Ectodermal cell (in vitro differentiated cells): Measurements from ENCODE around the gene MAF.

Source experiments
- H3K27ac ChIP-seq: 2 replicates; pipeline ENCODE4 v1.7.0; 2013; ENCODE audit warnings: mild to moderate bottlenecking, low read depth, low read length; ENCODE audit not compliant: insufficient read depth, poor library complexity, severe bottlenecking
- H3K27me3 ChIP-seq: 2 replicates; pipeline ENCODE4 v1.7.0; 2013; ENCODE audit warnings: mild to moderate bottlenecking, low read length; ENCODE audit not compliant: insufficient read depth, control insufficient read depth, poor library complexity, severe bottlenecking
- H3K36me3 ChIP-seq: one replicate; pipeline ENCODE4 v1.7.0; 2013; ENCODE audit warnings: low read length; ENCODE audit not compliant: control insufficient read depth, insufficient read depth
- H3K4me1 ChIP-seq: one replicate; pipeline ENCODE4 v1.7.0; 2013; ENCODE audit warnings: low read length; ENCODE audit not compliant: control insufficient read depth, insufficient read depth
- H3K4me3 ChIP-seq: 2 replicates; pipeline ENCODE4 v1.7.0; 2013; ENCODE audit warnings: low read depth, low read length, control low read depth; ENCODE audit not compliant: insufficient read depth
- H3K9me3 ChIP-seq: 2 replicates; pipeline ENCODE4 v1.7.0; 2013; ENCODE audit warnings: mild to moderate bottlenecking, low read length, moderate library complexity; ENCODE audit not compliant: control insufficient read depth
- WGBS, 2 experiments: methylation state at CpG; one replicate each; pipeline ENCODE4 v1.1.7; 2013; ENCODE audit warnings: missing lambda C conversion rate in 2 of 2; 5-methylcytosine and 5-hydroxymethylcytosine counted together

The MAF gene

GRCh38 chr16:79573884-79574283 is 26.7 kb downstream of the MAF start:
- Histone ChIP-seq H3K27ac (no peak overlapping the region), H3K36me3 (no peaks in the 10 kb centered on the region), H3K4me3 (no peak overlapping the region), H3K27me3 (no peaks in the 10 kb centered on the region), H3K4me1 (peaks cover 22% of the 10 kb centered on the region), H3K9me3 (no peaks in the 10 kb centered on the region)
- WGBS, 2 experiments, result 84 to 86% methylated on average over 10 of the region's 10 CpGs

- peaks cover 19% of the 10 kb centered on the region for H3K4me1 ChIP-seq
- no peaks in the 10 kb centered on the region for H3K27me3 ChIP-seq
- H3K4me3 ChIP-seq, result no peak overlapping the region
- H3K27ac ChIP-seq, result no peak overlapping the region
- no peaks in the 10 kb centered on the region for H3K36me3 ChIP-seq
- WGBS, 2 experiments, result 40 to 44% methylated on average over 2 of the region's 2 CpGs
- H3K9me3 ChIP-seq, result no peaks in the 10 kb centered on the region
Measured at GRCh38 chr16:79573071-79573470, 27.5 kb downstream of the MAF start.

- no peaks in the 10 kb centered on the region for H3K9me3 ChIP-seq
- H3K4me3 ChIP-seq, result no peak overlapping the region
- no peaks in the 10 kb centered on the region for H3K27me3 ChIP-seq
- no peak overlapping the region for H3K27ac ChIP-seq
- 19 to 23% methylated on average over 9 of the region's 9 CpGs for WGBS, 2 experiments
- no peaks in the 10 kb centered on the region for H3K36me3 ChIP-seq
- peaks cover 15% of the 10 kb centered on the region for H3K4me1 ChIP-seq
Measured at GRCh38 chr16:79571903-79572535, 28.5 kb downstream of the MAF start.

- Histone ChIP-seq H3K27me3 (no peaks in the 10 kb centered on the region), H3K4me3 (no peak overlapping the region), H3K4me1 (peaks cover 14% of the 10 kb centered on the region), H3K9me3 (no peaks in the 10 kb centered on the region), H3K36me3 (no peaks in the 10 kb centered on the region), H3K27ac (no peak overlapping the region)
- 54 to 66% methylated on average over 8 of the region's 8 CpGs for WGBS, 2 experiments
Measured at GRCh38 chr16:79571065-79571902, 29.3 kb downstream of the MAF start.

GRCh38 chr16:79564671-79565107 is 35.8 kb downstream of the MAF start:
- Histone ChIP-seq H3K4me3 (no peak overlapping the region), H3K9me3 (no peaks in the 10 kb centered on the region), H3K36me3 (no peaks in the 10 kb centered on the region), H3K4me1 (peaks cover 11% of the 10 kb centered on the region), H3K27me3 (no peaks in the 10 kb centered on the region), H3K27ac (no peak overlapping the region)
- 92 to 94% methylated on average over 6 of the region's 6 CpGs for WGBS, 2 experiments

- WGBS, 2 experiments, result 13 to 25% methylated on average over 3 to 4 of the region's 4 CpGs
- Histone ChIP-seq H3K9me3 (no peaks in the 10 kb centered on the region), H3K4me1 (peaks cover 11% of the 10 kb centered on the region)
Measured at GRCh38 chr16:79563921-79564320, 36.6 kb downstream of the MAF start.

GRCh38 chr16:79562166-79562823 is 38.2 kb downstream of the MAF start:
- Histone ChIP-seq H3K27me3 (no peaks in the 10 kb centered on the region), H3K36me3 (no peaks in the 10 kb centered on the region), H3K27ac (no peak overlapping the region), H3K4me3 (no peak overlapping the region), H3K4me1 (peaks cover 11% of the 10 kb centered on the region), H3K9me3 (no peaks in the 10 kb centered on the region)
- WGBS, 2 experiments, result 92% methylated on average over 5 of the region's 5 CpGs

More at GRCh38 chr16:79563921-79564320, 36.6 kb downstream of the MAF start:
- Histone ChIP-seq H3K4me3 (no peak overlapping the region), H3K36me3 (no peaks in the 10 kb centered on the region), H3K27me3 (no peaks in the 10 kb centered on the region), H3K27ac (no peak overlapping the region)

GRCh38 chr16:79561729-79562128 is 38.8 kb downstream of the MAF start:
- Histone ChIP-seq H3K9me3 (no peaks in the 10 kb centered on the region), H3K27me3 (no peaks in the 10 kb centered on the region), H3K4me1 (peaks cover 11% of the 10 kb centered on the region), H3K36me3 (no peaks in the 10 kb centered on the region), H3K4me3 (no peak overlapping the region), H3K27ac (no peak overlapping the region)
- 97 to 98% methylated on average over 3 to 5 of the region's 5 CpGs for WGBS, 2 experiments

- no peak overlapping the region for H3K27ac ChIP-seq
- H3K9me3 ChIP-seq, result no peaks in the 10 kb centered on the region
- H3K4me3 ChIP-seq, result no peak overlapping the region
- no peaks in the 10 kb centered on the region for H3K36me3 ChIP-seq
- H3K4me1 ChIP-seq, result peaks cover 11% of the 10 kb centered on the region
- WGBS, 2 experiments, result 88 to 92% methylated on average over 1 of the region's 1 CpG
- no peaks in the 10 kb centered on the region for H3K27me3 ChIP-seq
Measured at GRCh38 chr16:79560923-79561322, 39.6 kb downstream of the MAF start.

- WGBS, 2 experiments, result 90 to 92% methylated on average over 2 of the region's 2 CpGs
- no peak overlapping the region for H3K27ac ChIP-seq
- H3K9me3 ChIP-seq, result no peaks in the 10 kb centered on the region
- H3K4me3 ChIP-seq, result no peak overlapping the region
- H3K27me3 ChIP-seq, result no peaks in the 10 kb centered on the region
- peaks cover 11% of the 10 kb centered on the region for H3K4me1 ChIP-seq
- no peaks in the 10 kb centered on the region for H3K36me3 ChIP-seq
Measured at GRCh38 chr16:79560318-79560717, 40.2 kb downstream of the MAF start.
